Loucy (cell line): ENCODE measurements around the gene TMC2.
"Not testable (repeated sequence)": the region's sequence is repeated elsewhere in the genome, so short reads cannot be mapped to it uniquely, and the experiment has no call there.

Experiments
- H2AFZ ChIP-seq: fragments of 200-600 bp; sonication (generic); 2 replicates; pipeline ENCODE4 v1.6.0; 2016; ENCODE audit warnings: antibody characterized with exemption, mild to moderate bottlenecking, low read length, moderate library complexity
- H3F3A ChIP-seq: fragments of 200-600 bp; 2 replicates; pipeline ENCODE4 v1.6.0; 2016; ENCODE audit warnings: antibody characterized with exemption, low read depth, mild to moderate bottlenecking
- H3K27me3 ChIP-seq: fragments of 200-600 bp; sonication (generic); 2 replicates; pipeline ENCODE4 v1.6.1; 2014; ENCODE audit warnings: low read length, mild to moderate bottlenecking; ENCODE audit not compliant: insufficient read depth, poor library complexity, severe bottlenecking
- H3K36me3 ChIP-seq: fragments of 200-600 bp; sonication (generic); 2 replicates; pipeline ENCODE4 v1.6.1; 2016; ENCODE audit warnings: low read length; ENCODE audit not compliant: insufficient read depth
- H3K4me1 ChIP-seq: fragments of 200-600 bp; sonication (generic); 2 replicates; pipeline ENCODE4 v1.5.1; 2014; ENCODE audit warnings: low read length, mild to moderate bottlenecking; ENCODE audit not compliant: insufficient read depth, poor library complexity, severe bottlenecking
- H3K4me2 ChIP-seq: fragments of 200-600 bp; sonication (generic); 2 replicates; pipeline ENCODE4 v1.6.0; 2014; ENCODE audit warnings: antibody characterized with exemption, low read length, low read depth, mild to moderate bottlenecking; ENCODE audit not compliant: poor library complexity, severe bottlenecking
- H3K4me3 ChIP-seq: fragments of 200-600 bp; sonication (generic); 2 replicates; pipeline ENCODE4 v1.5.1; 2014; ENCODE audit warnings: low read length, mild to moderate bottlenecking, mixed read lengths; ENCODE audit not compliant: poor library complexity, severe bottlenecking
- H3K79me2 ChIP-seq: fragments of 200-600 bp; sonication (generic); 2 replicates; pipeline ENCODE4 v1.6.1; 2014; ENCODE audit warnings: low read length; ENCODE audit not compliant: insufficient read depth
- H3K9ac ChIP-seq: fragments of 200-600 bp; sonication (generic); 2 replicates; pipeline ENCODE4 v1.6.0; 2014; ENCODE audit warnings: mild to moderate bottlenecking, low read depth, low read length, moderate library complexity; ENCODE audit not compliant: poor library complexity, severe bottlenecking
- H3K9me2 ChIP-seq: fragments of 200-600 bp; sonication (generic); replicated peaks from 2 replicates; pipeline ENCODE4 v1.6.1; 2016; ENCODE audit warnings: low read depth, low read length, mixed read lengths
- H3K9me3 ChIP-seq: fragments of 200-600 bp; sonication (generic); 2 replicates; pipeline ENCODE4 v1.6.1; 2014; ENCODE audit warnings: mild to moderate bottlenecking, antibody characterized with exemption, low read length, low read depth; ENCODE audit not compliant: insufficient read depth
- H4K20me1 ChIP-seq: fragments of 200-600 bp; sonication (generic); 2 replicates; pipeline ENCODE4 v1.6.0; 2014; ENCODE audit warnings: antibody characterized with exemption, low read length, mild to moderate bottlenecking; ENCODE audit not compliant: insufficient read depth, poor library complexity, severe bottlenecking
- CTCF ChIP-seq: fragments of 200-600 bp; sonication (generic); conservative IDR thresholded peaks from 2 replicates; pipeline ENCODE4 v1.5.1; 2014; ENCODE audit warnings: mild to moderate bottlenecking, antibody characterized with exemption, low read length
- EZH2phosphoT487 ChIP-seq: fragments of 200-600 bp; IDR thresholded peaks from 2 replicates; pipeline ENCODE4 v1.6.1; 2018; ENCODE audit warnings: antibody characterized with exemption, mild to moderate bottlenecking, moderate library complexity, borderline replicate concordance

TMC2 gene

GRCh38 chr20:2536560-2536986, at the start of gene TMC2:
Gene TMC2, plus strand, starts transcription at chr20:2536573. Its CDS starts 49 bp downstream, at chr20:2536622.
- Histone ChIP-seq H3K36me3 (no peaks in the 10 kb centered on the region), H4K20me1 (no peaks in the 10 kb centered on the region), H3F3A (no peaks in the 10 kb centered on the region), H3K9ac (no peak within 1 kb of the TSS), H3K4me1 (no peaks in the 10 kb centered on the region), H3K9me2 (no peaks in the 10 kb centered on the region), H3K4me3 (no peak within 1 kb of the TSS), H3K4me2 (no peak within 1 kb of the TSS), H3K79me2 (no peaks in the 10 kb centered on the region), H3K9me3 (no peaks in the 10 kb centered on the region), H2AFZ (no peak within 1 kb of the TSS), H3K27me3 (no peaks in the 10 kb centered on the region)
- TF ChIP-seq CTCF: no peak
- TF ChIP-seq EZH2phosphoT487: no peak

- H3F3A ChIP-seq, H3K4me1 ChIP-seq, H3K36me3 ChIP-seq, H3K27me3 ChIP-seq, H3K9me2 ChIP-seq, H3K9ac ChIP-seq, H4K20me1 ChIP-seq, H3K4me3 ChIP-seq, H2AFZ ChIP-seq, H3K4me2 ChIP-seq, H3K9me3 ChIP-seq, H3K79me2 ChIP-seq: not testable (repeated sequence)
Observed at GRCh38 chr20:2502808-2503384, 33.5 kb upstream of the TMC2 start.

GRCh38 chr20:2504803-2505202, 31.6 kb upstream of the TMC2 start:
- H3F3A ChIP-seq, H3K9me2 ChIP-seq, H3K27me3 ChIP-seq, H3K4me3 ChIP-seq, H3K9me3 ChIP-seq, H3K9ac ChIP-seq, H4K20me1 ChIP-seq, H2AFZ ChIP-seq, H3K36me3 ChIP-seq, H3K4me2 ChIP-seq, H3K4me1 ChIP-seq: not testable (repeated sequence)
- H3K79me2 ChIP-seq: peaks cover 13% of the 10 kb centered on the region

GRCh38 chr20:2506426-2506825, 29.9 kb upstream of the TMC2 start:
- H3K9me2 ChIP-seq, H3K27me3 ChIP-seq, H4K20me1 ChIP-seq, H3F3A ChIP-seq, H2AFZ ChIP-seq, H3K4me3 ChIP-seq, H3K4me2 ChIP-seq, H3K9me3 ChIP-seq, H3K36me3 ChIP-seq, H3K9ac ChIP-seq, H3K4me1 ChIP-seq: not testable (repeated sequence)
- H3K79me2 ChIP-seq: peaks cover 13% of the 10 kb centered on the region
